ENCODE data around the gene KRTAP4-11. TPM values are rescaled to one million over a fixed set of nuclear protein-coding genes. Genes with fewer than 3 reads are reported as not detected.

Gene KRTAP4-11
- total RNA-seq, 4 donors from 2014 or later: not detected

- Histone ChIP-seq H3K4me3 (no peak overlapping the region), H3K27ac (no peak overlapping the region), H3K9me3 (no peaks in the 10 kb centered on the region), H3K27me3 (no peaks in the 10 kb centered on the region), H3K36me3 (no peaks in the 10 kb centered on the region), H3K4me1 (no peaks in the 10 kb centered on the region)
- in situ Hi-C loops (cut with MboI; ENCODE audit: low pct_ligation_motif_present in 1 of 4, low pct_unique_long_range_greater_than_20kb in 1 of 4, low sequenced_read_pairs in 3 of 4): no loop called here
- no peak for DNase-seq
- intact Hi-C loops (cut with DNase I; ENCODE audit: low total_unique reads): no loop called here
- WGBS, 2 donors (ENCODE audit: low coverage in 1 of 2): 44 to 55% methylated on average over 4 of the region's 4 CpGs
- TF ChIP-seq CTCF (IDR thresholded peaks at IDR 0.05) (no peak), POLR2AphosphoS5 (IDR thresholded peaks at IDR 0.05) (no peak), POLR2A (IDR thresholded peaks at IDR 0.05) (no peak), EP300 (IDR thresholded peaks at IDR 0.05; ENCODE audit: low read depth) (no peak)
These were observed 35.5 kb downstream of the KRTAP4-11 start for GRCh38 chr17:41082626-41083025.

- H3K9me3 ChIP-seq: no peaks in the 10 kb centered on the region
- TF ChIP-seq CTCF (IDR thresholded peaks at IDR 0.05) (no peak), EP300 (IDR thresholded peaks at IDR 0.05; ENCODE audit: low read depth) (no peak), POLR2AphosphoS5 (IDR thresholded peaks at IDR 0.05) (no peak), POLR2A (IDR thresholded peaks at IDR 0.05) (no peak)
- no peak for DNase-seq
- in situ Hi-C loops (cut with MboI; ENCODE audit: low pct_ligation_motif_present in 1 of 4, low pct_unique_long_range_greater_than_20kb in 1 of 4, low sequenced_read_pairs in 3 of 4) (no loop called here), intact Hi-C loops (cut with DNase I; ENCODE audit: low total_unique reads) (no loop called here)
- H3K4me3 ChIP-seq: no peak overlapping the region
- no peaks in the 10 kb centered on the region for H3K4me1 ChIP-seq
- no peaks in the 10 kb centered on the region for H3K36me3 ChIP-seq
- no peak overlapping the region for H3K27ac ChIP-seq
- H3K27me3 ChIP-seq: peaks cover 8% of the 10 kb centered on the region
These were observed 41.4 kb downstream of the KRTAP4-11 start for GRCh38 chr17:41076788-41077187.

GRCh38 chr17:41073676-41074075, 44.5 kb downstream of the KRTAP4-11 start:
- no peak overlapping the region for H3K27ac ChIP-seq
- no peak for TF ChIP-seq POLR2A (IDR thresholded peaks at IDR 0.05)
- TF ChIP-seq POLR2AphosphoS5 (IDR thresholded peaks at IDR 0.05): no peak
- no peak for TF ChIP-seq EP300 (IDR thresholded peaks at IDR 0.05; ENCODE audit: low read depth)
- TF ChIP-seq CTCF (IDR thresholded peaks at IDR 0.05): no peak
- H3K4me3 ChIP-seq: no peak overlapping the region
- no peak for DNase-seq
- H3K4me1 ChIP-seq: no peaks in the 10 kb centered on the region
- in situ Hi-C loops (cut with MboI; ENCODE audit: low pct_ligation_motif_present in 1 of 4, low pct_unique_long_range_greater_than_20kb in 1 of 4, low sequenced_read_pairs in 3 of 4): no loop called here
- intact Hi-C loops (cut with DNase I; ENCODE audit: low total_unique reads): no loop called here
- peaks cover 8% of the 10 kb centered on the region for H3K27me3 ChIP-seq
- 69 to 88% methylated on average over 2 of the region's 2 CpGs for WGBS, 2 donors (ENCODE audit: low coverage in 1 of 2)
- no peaks in the 10 kb centered on the region for H3K36me3 ChIP-seq
- no peaks in the 10 kb centered on the region for H3K9me3 ChIP-seq

GRCh38 chr17:41071606-41072360, 46.4 kb downstream of the KRTAP4-11 start:
- TF ChIP-seq POLR2A (IDR thresholded peaks at IDR 0.05) (no peak), POLR2AphosphoS5 (IDR thresholded peaks at IDR 0.05) (no peak), CTCF (IDR thresholded peaks at IDR 0.05) (no peak), EP300 (IDR thresholded peaks at IDR 0.05; ENCODE audit: low read depth) (no peak)
- WGBS, 2 donors (ENCODE audit: low coverage in 1 of 2): 80 to 83% methylated on average over 3 to 5 of the region's 5 CpGs
- in situ Hi-C loops (cut with MboI; ENCODE audit: low pct_ligation_motif_present in 1 of 4, low pct_unique_long_range_greater_than_20kb in 1 of 4, low sequenced_read_pairs in 3 of 4): no loop called here
- intact Hi-C loops (cut with DNase I; ENCODE audit: low total_unique reads): no loop called here
- H3K9me3 ChIP-seq: no peaks in the 10 kb centered on the region
- H3K4me3 ChIP-seq: no peak overlapping the region
- H3K27ac ChIP-seq: no peak overlapping the region
- DNase-seq: no peak
- H3K27me3 ChIP-seq: peaks cover 5% of the 10 kb centered on the region
- H3K4me1 ChIP-seq: no peaks in the 10 kb centered on the region
- H3K36me3 ChIP-seq: no peaks in the 10 kb centered on the region

Measured in transverse colon (tissue), 4 donors.